IMR-90 (cell line): Measurements from ENCODE around the gene MLLT3. TPM values are rescaled to one million over a fixed set of nuclear protein-coding genes. Genes with fewer than 3 reads are reported as not detected.

Experiments used
- ATAC-seq: fragments of 200-7000 bp; cut with Tn5 transposase; 2 replicates; pipeline ENCODE4 v1.9.1; 2020; ENCODE audit warnings: low read depth, mild to moderate bottlenecking, moderate library complexity
- BruUV-seq: library from RNA; stranded (reverse); fragments of 400-500 nt; replicated peaks from 2 replicates; lab custom pipeline; 2021; lab: Mats Ljungman, UMichigan
- CTCF ChIA-PET: fragments of 300-600 bp; formaldehyde crosslinking; extraction: SDS; loops from one replicate; lab custom pipeline; 2021; ENCODE audit warnings: antibody characterized with exemption; lab: Yijun Ruan, JAX
- POLR2A ChIA-PET: fragments of 300-600 bp; sonication (Branson Sonifier 250); formaldehyde crosslinking; loops from one replicate; lab custom pipeline; 2022; ENCODE audit warnings: antibody characterized with exemption; ENCODE audit not compliant: unreplicated experiment; lab: Charles Lee
- DNase-seq: peaks from one replicate; pipeline ENCODE4 v3.0.0; 2013
- H2AFZ ChIP-seq: replicated peaks from 2 replicates; pipeline ENCODE3; 2013; ENCODE audit warnings: low read length, mild to moderate bottlenecking; ENCODE audit not compliant: poor library complexity
- H2AK5ac ChIP-seq: 2 replicates; pipeline ENCODE4 v1.6.1; 2013; ENCODE audit warnings: low read depth, low read length, inconsistent platforms
- H2AK9ac ChIP-seq: replicated peaks from 2 replicates; pipeline ENCODE3; 2013; ENCODE audit warnings: mild to moderate bottlenecking, low read depth, low read length, moderate library complexity; ENCODE audit not compliant: poor library complexity
- H2BK120ac ChIP-seq: 2 replicates; pipeline ENCODE4 v1.6.1; 2013; ENCODE audit warnings: low read depth, low read length, inconsistent platforms
- H2BK15ac ChIP-seq: 3 replicates; pipeline ENCODE4 v1.6.1; 2013; ENCODE audit warnings: low read depth, low read length, inconsistent platforms
- H2BK20ac ChIP-seq: 2 replicates; pipeline ENCODE4 v1.6.1; 2013; ENCODE audit warnings: low read depth, mild to moderate bottlenecking, inconsistent platforms, low read length, moderate library complexity
- H2BK5ac ChIP-seq: 2 replicates; pipeline ENCODE4 v1.6.1; 2013; ENCODE audit warnings: mild to moderate bottlenecking, low read depth, low read length, inconsistent platforms; ENCODE audit not compliant: poor library complexity, severe bottlenecking
- H3K14ac ChIP-seq: replicated peaks from 2 replicates; pipeline ENCODE4 v1.6.1; 2013; ENCODE audit warnings: low read depth, low read length, inconsistent platforms
- H3K18ac ChIP-seq: 2 replicates; pipeline ENCODE4 v1.6.1; 2013; ENCODE audit warnings: low read depth, low read length, control low read depth
- H3K23ac ChIP-seq: 2 replicates; pipeline ENCODE4 v1.6.1; 2013; ENCODE audit warnings: low read depth, low read length, inconsistent platforms
- H3K27ac ChIP-seq: 2 replicates; pipeline ENCODE4 v1.5.1; 2013; ENCODE audit warnings: mild to moderate bottlenecking, control low read depth, low read length; ENCODE audit not compliant: insufficient read depth
- H3K27me3 ChIP-seq: 2 replicates; pipeline ENCODE4 v1.6.1; 2013; ENCODE audit warnings: low read length; ENCODE audit not compliant: control insufficient read depth, insufficient read depth
- H3K36me3 ChIP-seq: 2 replicates; pipeline ENCODE4 v1.6.1; 2013; ENCODE audit warnings: low read length, mixed read lengths; ENCODE audit not compliant: control insufficient read depth, insufficient read depth
- H3K4ac ChIP-seq: 2 replicates; pipeline ENCODE4 v1.6.1; 2013; ENCODE audit warnings: low read depth, low read length, inconsistent platforms
- H3K4me1 ChIP-seq: 2 replicates; pipeline ENCODE4 v1.6.1; 2013; ENCODE audit warnings: low read length, mixed read lengths; ENCODE audit not compliant: control insufficient read depth, insufficient read depth
- H3K4me2 ChIP-seq: 2 replicates; pipeline ENCODE4 v1.6.1; 2013; ENCODE audit warnings: low read depth, mild to moderate bottlenecking, control low read depth, low read length, moderate library complexity
- H3K4me3 ChIP-seq: 2 replicates; pipeline ENCODE4 v1.5.1; 2013; ENCODE audit warnings: low read depth, mild to moderate bottlenecking, control low read depth, low read length, moderate library complexity; ENCODE audit not compliant: insufficient read depth
- H3K56ac ChIP-seq: 2 replicates; pipeline ENCODE4 v1.6.1; 2013; ENCODE audit warnings: low read length, inconsistent platforms; ENCODE audit not compliant: insufficient read depth; ENCODE audit errors: extremely low read depth
- H3K79me1 ChIP-seq, 2 experiments: 2 replicates each; pipeline ENCODE4 v1.6.1; 2013; ENCODE audit warnings: low read length in 2 of 2, inconsistent platforms in 1 of 2, low read depth in 1 of 2
- H3K9ac ChIP-seq: 2 replicates; pipeline ENCODE4 v1.6.1; 2013; ENCODE audit warnings: low read depth, low read length, control low read depth
- H3K9me1 ChIP-seq: 2 replicates; pipeline ENCODE4 v1.6.1; 2013; ENCODE audit warnings: low read length, inconsistent platforms; ENCODE audit not compliant: insufficient read depth
- H3K9me3 ChIP-seq: 2 replicates; pipeline ENCODE4 v1.6.1; 2013; ENCODE audit warnings: low read length; ENCODE audit not compliant: control insufficient read depth, insufficient read depth
- H4K20me1 ChIP-seq: 2 replicates; pipeline ENCODE4 v1.6.1; 2013; ENCODE audit warnings: low read length, inconsistent platforms; ENCODE audit not compliant: insufficient read depth
- H4K5ac ChIP-seq: 2 replicates; pipeline ENCODE4 v1.6.1; 2013; ENCODE audit warnings: mild to moderate bottlenecking, low read depth, low read length, control low read depth
- H4K8ac ChIP-seq, 2 experiments: 2 replicates each; pipeline ENCODE4 v1.6.1; 2013; ENCODE audit warnings: low read depth in 2 of 2, low read length in 2 of 2, control low read depth in 1 of 2, inconsistent platforms in 1 of 2
- H4K91ac ChIP-seq: 2 replicates; pipeline ENCODE4 v1.6.1; 2013; ENCODE audit warnings: low read depth, low read length, inconsistent platforms; ENCODE audit not compliant: insufficient read depth
- BHLHE40 ChIP-seq: fragments of 150-350 bp; IDR thresholded peaks from 2 replicates; pipeline ENCODE4 v1.6.1; 2016; ENCODE audit warnings: mild to moderate bottlenecking, low read depth, low read length
- CEBPB ChIP-seq: IDR thresholded peaks from 2 replicates; pipeline ENCODE4 v1.6.1; 2012; ENCODE audit warnings: low read depth, low read length, improper control_type of control experiment
- CHD1 ChIP-seq: IDR thresholded peaks from 2 replicates; pipeline ENCODE4 v1.6.1; 2012; ENCODE audit warnings: low read depth, low read length, improper control_type of control experiment
- CTCF ChIP-seq: conservative IDR thresholded peaks from 2 replicates; pipeline ENCODE4 v1.5.1; 2012; ENCODE audit warnings: mild to moderate bottlenecking, low read depth, low read length, improper control_type of control experiment
- FOS ChIP-seq: fragments of 150-350 bp; IDR thresholded peaks from 2 replicates; pipeline ENCODE4 v1.6.1; 2016; ENCODE audit warnings: low read depth, low read length
- MAFK ChIP-seq: IDR thresholded peaks from 2 replicates; pipeline ENCODE4 v1.6.1; 2012; ENCODE audit warnings: low read depth, low read length, improper control_type of control experiment
- MAZ ChIP-seq: IDR thresholded peaks from 2 replicates; pipeline ENCODE4 v1.6.1; 2012; ENCODE audit warnings: low read depth, mild to moderate bottlenecking, low read length, improper control_type of control experiment, moderate library complexity, borderline replicate concordance
- MXI1 ChIP-seq: IDR thresholded peaks from 2 replicates; pipeline ENCODE4 v1.6.1; 2012; ENCODE audit warnings: low read depth, mild to moderate bottlenecking, low read length, moderate library complexity, borderline replicate concordance
- NFE2L2 ChIP-seq: fragments of 150-350 bp; IDR thresholded peaks from 2 replicates; pipeline ENCODE4 v1.6.1; 2016; ENCODE audit warnings: low read depth, mild to moderate bottlenecking, low read length
- POLR2A ChIP-seq: IDR thresholded peaks from 2 replicates; pipeline ENCODE4 v1.6.1; 2012; ENCODE audit warnings: mild to moderate bottlenecking, low read depth, low read length
- RAD21 ChIP-seq: IDR thresholded peaks from 2 replicates; pipeline ENCODE4 v1.6.1; 2012; ENCODE audit warnings: low read length, improper control_type of control experiment
- RCOR1 ChIP-seq: IDR thresholded peaks from 2 replicates; pipeline ENCODE4 v1.6.1; 2012; ENCODE audit warnings: mild to moderate bottlenecking, low read length, improper control_type of control experiment; ENCODE audit not compliant: insufficient replicate concordance
- RFX5 ChIP-seq: IDR thresholded peaks from 2 replicates; pipeline ENCODE4 v1.8.0; 2012; ENCODE audit warnings: low read depth, mild to moderate bottlenecking, low read length, moderate library complexity
- USF2 ChIP-seq: fragments of 150-350 bp; IDR thresholded peaks from 2 replicates; pipeline ENCODE4 v1.6.1; 2017; ENCODE audit warnings: mild to moderate bottlenecking, antibody characterized with exemption, low read length, low read depth
- WGBS, 2 experiments: methylation state at CpG; one replicate each; pipeline versions ENCODE4 v1.1.5 to v1.1.7; 2013; ENCODE audit warnings: missing lambda C conversion rate in 2 of 2; ENCODE audit not compliant: insufficient read length in 1 of 2; ENCODE audit errors: extremely low coverage in 2 of 2; 5-methylcytosine and 5-hydroxymethylcytosine counted together
- dilution Hi-C: fragments of 300-500 bp; cut with HindIII; formaldehyde crosslinking; loops from one replicate; pipeline ENCODE4 v1.14.3; 2018; ENCODE audit warnings: low sequenced_read_pairs; ENCODE audit not compliant: unreplicated experiment
- in situ Hi-C: fragments of 300-500 bp; cut with MboI; formaldehyde crosslinking; loops from 3 replicates; pipeline ENCODE4 v1.14.3; 2019; ENCODE audit warnings: low sequenced_read_pairs, inconsistent platforms, mixed read lengths
- intact Hi-C: fragments of 100-400 bp; cut with micrococcal nuclease; formaldehyde crosslinking; loops from 2 replicates; pipeline ENCODE4 v1.10.0; 2022
- polyA plus RNA-seq, 3 experiments: library from polyadenylated mRNA; depleted of rRNA; stranded (reverse); fragments of >200 nt; gene quantifications; 2 replicates each; pipeline ENCODE4 v1.2.3, GENCODE V29; 2012; ENCODE audit warnings: low replicate concordance in 1 of 3
- total RNA-seq: library from RNA; depleted of rRNA; stranded (reverse); fragments of >200 nt; gene quantifications from 2 replicates; pipeline ENCODE4 v1.2.3, GENCODE V29; 2012
- TF ChIP-seq, protein P1 (sequence below): fragments of 150-350 bp; IDR thresholded peaks from 2 replicates; pipeline ENCODE4 v1.6.1; 2016; ENCODE audit warnings: low read depth, mild to moderate bottlenecking, low read length, moderate library complexity, borderline replicate concordance

The MLLT3 gene
- total and polyA plus RNA-seq, 2 of the 4 experiments (the other 2 are of a cell fraction): 10.4 to 21.1 TPM

DNA sequence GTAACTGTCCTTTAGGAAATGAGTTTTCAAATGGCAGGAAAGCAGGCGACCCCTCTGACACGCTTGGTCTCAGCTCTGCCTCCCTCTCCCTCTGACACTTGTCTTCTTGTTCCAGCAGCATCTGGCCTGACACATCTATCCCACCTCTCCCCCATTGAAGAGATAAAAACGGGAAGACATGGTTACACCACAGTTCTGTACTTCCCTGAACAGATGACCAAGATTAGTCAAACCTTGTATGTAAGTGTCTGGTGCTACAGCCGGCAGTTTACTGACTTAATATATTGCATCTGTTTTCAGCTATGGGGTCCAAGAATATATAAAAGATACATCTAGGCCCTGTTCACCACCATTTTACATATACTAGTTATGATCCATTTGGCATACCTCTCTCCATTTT lies 29.6 kb upstream of the MLLT3 start:
- H2BK15ac ChIP-seq: no peak overlapping the region
- TF ChIP-seq RFX5: no peak
- TF ChIP-seq RCOR1: no peak
- TF ChIP-seq BHLHE40: no peak
- no peak for TF ChIP-seq RAD21
- no peak for TF ChIP-seq MXI1
- TF ChIP-seq FOS: no peak
- no peak for TF ChIP-seq CHD1
- TF ChIP-seq CTCF: no peak
- no peak for TF ChIP-seq MAFK
- no peak for TF ChIP-seq USF2
- TF ChIP-seq, protein P1, sequence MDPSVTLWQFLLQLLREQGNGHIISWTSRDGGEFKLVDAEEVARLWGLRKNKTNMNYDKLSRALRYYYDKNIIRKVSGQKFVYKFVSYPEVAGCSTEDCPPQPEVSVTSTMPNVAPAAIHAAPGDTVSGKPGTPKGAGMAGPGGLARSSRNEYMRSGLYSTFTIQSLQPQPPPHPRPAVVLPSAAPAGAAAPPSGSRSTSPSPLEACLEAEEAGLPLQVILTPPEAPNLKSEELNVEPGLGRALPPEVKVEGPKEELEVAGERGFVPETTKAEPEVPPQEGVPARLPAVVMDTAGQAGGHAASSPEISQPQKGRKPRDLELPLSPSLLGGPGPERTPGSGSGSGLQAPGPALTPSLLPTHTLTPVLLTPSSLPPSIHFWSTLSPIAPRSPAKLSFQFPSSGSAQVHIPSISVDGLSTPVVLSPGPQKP: no peak
- no peak for TF ChIP-seq MAZ
- no peak for TF ChIP-seq CEBPB
- TF ChIP-seq NFE2L2: no peak
- no peak for TF ChIP-seq POLR2A
- H4K5ac ChIP-seq: no peak overlapping the region
- no peak overlapping the region for H2AK9ac ChIP-seq
- H4K20me1 ChIP-seq: no peaks in the 10 kb centered on the region
- dilution Hi-C loops (no loop called here), in situ Hi-C loops (no loop called here), intact Hi-C loops (no loop called here)
- H3K9ac ChIP-seq: no peak overlapping the region
- H3K56ac ChIP-seq: no peak overlapping the region
- no peak overlapping the region for H2AK5ac ChIP-seq
- ChIA-PET CTCF (no interaction called here), POLR2A (no interaction called here)
- H3K36me3 ChIP-seq: no peaks in the 10 kb centered on the region
- H3K9me1 ChIP-seq: no peaks in the 10 kb centered on the region
- no peak overlapping the region for H2BK20ac ChIP-seq
- no peak overlapping the region for H2AFZ ChIP-seq
- DNase-seq: no peak
- no peaks in the 10 kb centered on the region for H3K79me1 ChIP-seq
- no peak overlapping the region for H3K18ac ChIP-seq
- no peaks in the 10 kb centered on the region for H3K27me3 ChIP-seq
- no TSS peak for BruUV-seq
- H3K27ac ChIP-seq: no peak overlapping the region
- H3K4me2 ChIP-seq: no peak overlapping the region
- no peak for ATAC-seq
- H2BK5ac ChIP-seq: no peak overlapping the region
- 100% methylated on average over 2 of the region's 4 CpGs; no CpG with 5 or more reads in 1 of the 2 experiments for WGBS, 2 experiments
- 0 out of 2 replicates have a peak overlapping the region, but pooled peaks have one; percentile 56 for H3K14ac ChIP-seq
- no peak overlapping the region for H3K4ac ChIP-seq
- H4K8ac ChIP-seq: no peak overlapping the region
- no peak overlapping the region for H4K91ac ChIP-seq
- H2BK120ac ChIP-seq: no peak overlapping the region
- H3K4me1 ChIP-seq: no peaks in the 10 kb centered on the region
- no peak overlapping the region for H3K4me3 ChIP-seq
- H3K9me3 ChIP-seq: no peaks in the 10 kb centered on the region
- H3K23ac ChIP-seq: no peak overlapping the region
